Measurements from ENCODE around the gene PLLP. TPM values are rescaled to one million over a fixed set of nuclear protein-coding genes. Genes with fewer than 3 reads are reported as not detected.

PLLP gene
- total RNA-seq, 2 donors from 2014 or later: 5.0 to 8.2 TPM

Other genes starting within 250 kb of the PLLP start
- 10 to 100 TPM; 16.1 to 17.6 TPM for gene CPNE2, start 192.1 kb downstream of the PLLP start, total RNA-seq
- 10 to 100 TPM; 52.2 to 60.3 TPM for gene PSME3IP1, start 98.6 kb downstream of the PLLP start, total RNA-seq
- gene RSPRY1, start 98.3 kb downstream of the PLLP start, total RNA-seq: 10 to 100 TPM; 13.4 to 16.5 TPM
- gene ARL2BP, start 39.4 kb downstream of the PLLP start, total RNA-seq: 10 to 100 TPM; 52.3 to 60.3 TPM
- gene CCL22, start 74.1 kb upstream of the PLLP start, total RNA-seq: under 1 TPM; 0.06 to 0.10 TPM
- 10 to 100 TPM; 13.7 to 23.2 TPM for gene CX3CL1, start 87.8 kb upstream of the PLLP start, total RNA-seq
- gene CCL17, start 120.1 kb upstream of the PLLP start, total RNA-seq: not detected
- 10 to 100 TPM; 36.5 to 77.0 TPM for gene CIAPIN1, start 162.7 kb upstream of the PLLP start, total RNA-seq
- 100 to 1,000 TPM in 1 of 2 donors, 10 to 100 TPM in 1; 98.9 to 128 TPM for gene COQ9, start 162.8 kb upstream of the PLLP start, total RNA-seq
- gene POLR2C, start 178.0 kb upstream of the PLLP start, total RNA-seq: 10 to 100 TPM; 33.2 to 41.9 TPM
- gene DOK4, start 201.8 kb upstream of the PLLP start, total RNA-seq: 10 to 100 TPM; 14.2 to 14.5 TPM